NK-92 treated with Interleukin-12 subunit alpha and Interleukin-12 subunit beta, amount 100 ng/mL, for 24 hours (cell line): ENCODE data around the gene CRYZ.

ENCODE experiments used
- DNase-seq: peaks from one replicate; lab custom pipeline; 2025; lab: John Stamatoyannopoulos, UW

CRYZ gene

GRCh38 chr1:74729741-74730478 is 2.9 kb downstream of the CRYZ start:
- no peak for DNase-seq

- no peak for DNase-seq
Measured at GRCh38 chr1:74728736-74729135, 4.1 kb downstream of the CRYZ start.

- no peak for DNase-seq
Measured at GRCh38 chr1:74726063-74726462, 6.8 kb downstream of the CRYZ start.

- DNase-seq = no peak
Measured at GRCh38 chr1:74717626-74718025, 15.2 kb downstream of the CRYZ start.

GRCh38 chr1:74716822-74717221 is 16.0 kb downstream of the CRYZ start:
- no peak for DNase-seq

- no peak for DNase-seq
Measured at GRCh38 chr1:74715806-74716205, 17.0 kb downstream of the CRYZ start.

- DNase-seq = no peak
Measured at GRCh38 chr1:74715236-74715502, 17.7 kb downstream of the CRYZ start.

- no peak for DNase-seq
Measured at GRCh38 chr1:74714429-74715235, 18.2 kb downstream of the CRYZ start.

- no peak for DNase-seq
Measured at GRCh38 chr1:74713849-74714248, 19.0 kb downstream of the CRYZ start.

GRCh38 chr1:74712881-74713280 is 20.0 kb downstream of the CRYZ start:
- DNase-seq = no peak

GRCh38 chr1:74703386-74704182 is 29.3 kb downstream of the CRYZ start:
- DNase-seq = no peak

- DNase-seq = no peak
Measured at GRCh38 chr1:74699331-74699730, 33.5 kb downstream of the CRYZ start.

- no peak for DNase-seq
Measured at GRCh38 chr1:74697832-74698231, 35.0 kb downstream of the CRYZ start.

GRCh38 chr1:74693473-74693872 is 39.4 kb downstream of the CRYZ start:
- no peak for DNase-seq

- DNase-seq = no peak
Measured at GRCh38 chr1:74690909-74691308, 41.9 kb downstream of the CRYZ start.

GRCh38 chr1:74690364-74690696 is 42.5 kb downstream of the CRYZ start:
- no peak for DNase-seq

- no peak for DNase-seq
Measured at GRCh38 chr1:74689621-74690363, 43.1 kb downstream of the CRYZ start.

GRCh38 chr1:74686928-74687327 is 45.9 kb downstream of the CRYZ start:
- no peak for DNase-seq

GRCh38 chr1:74684301-74684700 is 48.5 kb downstream of the CRYZ start:
- DNase-seq = no peak

GRCh38 chr1:74683656-74684055 is 49.2 kb downstream of the CRYZ start:
- no peak for DNase-seq

GRCh38 chr1:74681851-74682250 is 51.0 kb downstream of the CRYZ start:
- no peak for DNase-seq

- DNase-seq = no peak
Measured at GRCh38 chr1:74681449-74681848, 51.4 kb downstream of the CRYZ start.
